Smooth muscle cell (in vitro differentiated cells): Measurements from ENCODE around the gene MT3. TPM values are rescaled to one million over a fixed set of nuclear protein-coding genes. Genes with fewer than 3 reads are reported as not detected.

Experiments used
- DNase-seq: peaks from one replicate; lab custom pipeline; 2025; ENCODE audit not compliant: unreplicated experiment; lab: John Stamatoyannopoulos, UW
- H2AFZ ChIP-seq: fragments of 200-600 bp; sonication (generic); 2 replicates; pipeline ENCODE4 v1.6.0; 2016; ENCODE audit warnings: antibody characterized with exemption, low read depth, mild to moderate bottlenecking
- H3F3A ChIP-seq: fragments of 200-600 bp; sonication (generic); 2 replicates; pipeline ENCODE4 v1.6.0; 2017; ENCODE audit warnings: antibody characterized with exemption, low read depth
- H3K27ac ChIP-seq: fragments of 200-600 bp; sonication (generic); 2 replicates; pipeline ENCODE4 v1.5.1; 2016; ENCODE audit warnings: low read depth, mild to moderate bottlenecking
- H3K27me3 ChIP-seq: fragments of 200-600 bp; sonication (generic); 2 replicates; pipeline ENCODE4 v1.6.1; 2016; ENCODE audit warnings: low read depth, mild to moderate bottlenecking
- H3K36me3 ChIP-seq: fragments of 200-600 bp; sonication (generic); 2 replicates; pipeline ENCODE4 v1.5.1; 2016; ENCODE audit warnings: low read depth
- H3K4me1 ChIP-seq: fragments of 200-600 bp; sonication (generic); 2 replicates; pipeline ENCODE4 v1.5.1; 2016; ENCODE audit warnings: low read depth
- H3K4me2 ChIP-seq: fragments of 200-600 bp; sonication (generic); 2 replicates; pipeline ENCODE4 v1.6.0; 2016; ENCODE audit warnings: mild to moderate bottlenecking
- H3K4me3 ChIP-seq: fragments of 200-600 bp; sonication (generic); 2 replicates; pipeline ENCODE4 v1.5.1; 2016; ENCODE audit warnings: mild to moderate bottlenecking
- H3K79me2 ChIP-seq: fragments of 200-600 bp; sonication (generic); 2 replicates; pipeline ENCODE4 v1.6.0; 2016; ENCODE audit warnings: low read depth, mild to moderate bottlenecking
- H3K9ac ChIP-seq: fragments of 200-600 bp; sonication (generic); 2 replicates; pipeline ENCODE4 v1.6.0; 2016; ENCODE audit warnings: low read depth
- H3K9me3 ChIP-seq: fragments of 200-600 bp; sonication (generic); replicated peaks from 2 replicates; pipeline ENCODE4 v1.5.1; 2016; ENCODE audit warnings: low read depth
- H4K20me1 ChIP-seq: fragments of 200-600 bp; sonication (generic); 2 replicates; pipeline ENCODE4 v1.6.0; 2016; ENCODE audit warnings: low read depth
- WGBS: methylation state at CpG from one replicate; pipeline ENCODE4 v1.1.7; 2016; ENCODE audit warnings: low lambda C conversion rate; 5-methylcytosine and 5-hydroxymethylcytosine counted together
- polyA plus RNA-seq: library from polyadenylated mRNA; unstranded; fragments of >200 nt; fragmentation: Nextera tagmentation; extraction: Ambion mirVana; gene quantifications from 2 replicates; pipeline ENCODE4 v1.2.1, GENCODE V29; 2016
- total RNA-seq: library from RNA; depleted of rRNA; stranded (reverse); fragments of >200 nt; gene quantifications from 2 replicates; pipeline ENCODE4 v1.2.3, GENCODE V29; 2014
- TF ChIP-seq, protein P1 (sequence below): fragments of 200-600 bp; sonication (generic); IDR thresholded peaks from 2 replicates; pipeline ENCODE4 v1.5.1; 2017; ENCODE audit warnings: borderline replicate concordance, mild to moderate bottlenecking, antibody characterized with exemption; ENCODE audit not compliant: insufficient read depth, poor library complexity, severe bottlenecking

Gene MT3
- total and polyA plus RNA-seq, 2 experiments from 2014 or later = not detected

- Histone ChIP-seq H3K27ac (no peak overlapping the region), H3K9me3 (no peaks in the 10 kb centered on the region), H3K79me2 (no peaks in the 10 kb centered on the region), H3K4me3 (no peak overlapping the region), H3K27me3 (peaks cover 100% of the 10 kb centered on the region), H3K9ac (no peak overlapping the region), H3K36me3 (no peaks in the 10 kb centered on the region), H2AFZ (no peak overlapping the region), H4K20me1 (no peaks in the 10 kb centered on the region), H3K4me2 (no peak overlapping the region), H3F3A (no peaks in the 10 kb centered on the region), H3K4me1 (peaks cover 12% of the 10 kb centered on the region)
- DNase-seq = no peak
- TF ChIP-seq, protein P1, sequence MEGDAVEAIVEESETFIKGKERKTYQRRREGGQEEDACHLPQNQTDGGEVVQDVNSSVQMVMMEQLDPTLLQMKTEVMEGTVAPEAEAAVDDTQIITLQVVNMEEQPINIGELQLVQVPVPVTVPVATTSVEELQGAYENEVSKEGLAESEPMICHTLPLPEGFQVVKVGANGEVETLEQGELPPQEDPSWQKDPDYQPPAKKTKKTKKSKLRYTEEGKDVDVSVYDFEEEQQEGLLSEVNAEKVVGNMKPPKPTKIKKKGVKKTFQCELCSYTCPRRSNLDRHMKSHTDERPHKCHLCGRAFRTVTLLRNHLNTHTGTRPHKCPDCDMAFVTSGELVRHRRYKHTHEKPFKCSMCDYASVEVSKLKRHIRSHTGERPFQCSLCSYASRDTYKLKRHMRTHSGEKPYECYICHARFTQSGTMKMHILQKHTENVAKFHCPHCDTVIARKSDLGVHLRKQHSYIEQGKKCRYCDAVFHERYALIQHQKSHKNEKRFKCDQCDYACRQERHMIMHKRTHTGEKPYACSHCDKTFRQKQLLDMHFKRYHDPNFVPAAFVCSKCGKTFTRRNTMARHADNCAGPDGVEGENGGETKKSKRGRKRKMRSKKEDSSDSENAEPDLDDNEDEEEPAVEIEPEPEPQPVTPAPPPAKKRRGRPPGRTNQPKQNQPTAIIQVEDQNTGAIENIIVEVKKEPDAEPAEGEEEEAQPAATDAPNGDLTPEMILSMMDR = no peak
- WGBS = 25% methylated on average over 9 of the region's 9 CpGs
Measured at GRCh38 chr16:56636616-56637413, 47.5 kb downstream of the MT3 start.

DNA sequence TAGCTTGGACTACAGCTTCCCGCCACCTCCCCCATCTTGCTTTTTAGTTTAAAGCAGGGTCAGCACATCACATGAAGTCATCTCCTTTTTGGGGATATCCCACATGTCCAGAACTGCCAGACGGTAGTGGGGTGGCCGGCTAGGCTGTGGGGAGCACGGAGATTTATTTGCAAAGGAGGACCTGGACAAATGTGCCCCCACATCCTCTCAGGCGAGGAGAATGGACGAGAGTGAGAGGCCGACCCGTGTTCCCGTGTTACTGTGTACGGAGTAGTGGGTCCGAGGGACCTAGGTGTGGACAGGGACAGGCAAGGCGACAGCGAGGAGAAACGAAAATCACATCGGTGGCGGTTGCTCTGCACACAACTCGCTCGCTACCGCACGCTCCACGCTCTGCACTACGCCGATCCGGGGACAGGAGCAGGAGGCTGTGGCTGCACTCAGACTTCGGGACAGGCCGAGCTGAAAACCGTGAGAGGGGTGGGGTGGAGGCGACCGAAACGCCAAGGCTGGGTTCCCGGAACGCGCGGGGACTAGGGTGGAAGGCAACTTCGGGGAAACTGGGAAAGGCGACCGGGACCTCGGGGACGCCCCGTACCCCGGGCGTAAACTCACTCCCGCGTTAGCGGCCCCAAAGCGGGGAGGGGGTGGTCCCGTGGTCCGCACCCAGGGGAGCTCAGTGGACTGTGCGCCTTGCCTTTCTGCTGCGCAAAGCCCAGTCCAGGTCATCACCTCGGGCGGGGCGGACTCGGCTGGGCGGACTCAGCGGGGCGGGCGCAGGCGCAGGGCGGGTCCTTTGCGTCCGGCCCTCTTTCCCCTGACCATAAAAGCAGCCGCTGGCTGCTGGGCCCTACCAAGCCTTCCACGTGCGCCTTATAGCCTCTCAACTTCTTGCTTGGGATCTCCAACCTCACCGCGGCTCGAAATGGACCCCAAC is 48.8 kb downstream of the MT3 start, which contains the start of gene MT1A:
MT1A (plus strand) TSS at position 853 of the 937 bp plus-strand sequence; CDS start at position 926, 73 bp downstream.
- Histone ChIP-seq H3K36me3 (no peaks in the 10 kb centered on the region), H3K4me3 (peak within 1 kb of the TSS; percentile 56), H3K9ac (no peak within 1 kb of the TSS), H4K20me1 (no peaks in the 10 kb centered on the region), H3K79me2 (no peaks in the 10 kb centered on the region), H3K4me2 (peak within 1 kb of the TSS; percentile 89), H3K4me1 (peaks cover 12% of the 10 kb centered on the region), H3K9me3 (no peaks in the 10 kb centered on the region), H2AFZ (peak within 1 kb of the TSS; percentile 77), H3F3A (no peaks in the 10 kb centered on the region), H3K27me3 (peaks cover 100% of the 10 kb centered on the region), H3K27ac (no peak within 1 kb of the TSS)
- WGBS = 6% methylated on average over 67 of the region's 68 CpGs
- TF ChIP-seq, protein P1 = no peak
- DNase-seq = no peak

GRCh38 chr16:56639045-56639444 is 49.7 kb downstream of the MT3 start:
- Histone ChIP-seq H2AFZ (no peak overlapping the region), H3K27ac (no peak overlapping the region), H3K27me3 (peaks cover 100% of the 10 kb centered on the region), H3K9ac (no peak overlapping the region), H3K4me2 (no peak overlapping the region), H3K4me3 (no peak overlapping the region), H4K20me1 (no peaks in the 10 kb centered on the region), H3K79me2 (no peaks in the 10 kb centered on the region), H3K9me3 (no peaks in the 10 kb centered on the region), H3K36me3 (no peaks in the 10 kb centered on the region), H3F3A (no peaks in the 10 kb centered on the region), H3K4me1 (peaks cover 16% of the 10 kb centered on the region)
- no peak for DNase-seq
- TF ChIP-seq, protein P1 = no peak
- WGBS = 65% methylated on average over 1 of the region's 1 CpG
